Fibroblast of skin of scalp (primary cell): Measurements from ENCODE around the gene BNIPL.
A peak's percentile ranks its signal among the peaks of the same experiment; 100 is the strongest.

Experiments
- DNase-seq: peaks from one replicate; pipeline ENCODE4 v3.0.0-alpha.2; 2013

BNIPL gene

DNA sequence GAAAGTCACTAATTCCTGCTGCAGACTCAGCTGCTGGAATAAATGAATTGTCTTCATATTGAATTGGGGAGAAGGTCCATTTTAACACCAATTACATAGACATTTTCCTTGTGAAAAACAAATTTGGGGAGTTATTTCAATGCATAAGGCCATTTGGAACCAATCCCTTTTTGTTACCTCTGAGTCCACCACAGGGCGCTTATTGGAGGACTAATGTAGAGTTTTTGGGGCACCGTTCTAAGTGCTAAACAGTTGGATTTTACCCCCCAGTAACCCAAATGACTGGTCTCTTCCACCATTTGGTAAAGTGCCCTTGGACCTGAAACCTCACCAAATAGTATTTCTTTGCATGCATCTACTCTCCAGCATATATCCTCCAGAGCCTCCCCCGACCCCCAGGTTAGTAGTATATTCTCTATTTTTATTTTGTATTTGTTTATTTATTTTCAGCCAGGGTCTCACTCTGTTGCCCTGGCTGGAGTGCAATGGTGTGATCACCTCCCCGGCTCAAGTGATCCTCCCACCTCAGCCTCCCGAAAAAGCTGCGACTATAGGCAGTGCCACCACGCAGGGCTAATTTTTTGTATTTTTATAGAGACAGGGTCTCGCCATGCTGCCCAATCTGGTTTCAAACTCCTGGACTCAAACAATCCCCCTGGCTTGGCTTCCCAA is 26.6 kb upstream of the BNIPL start:
- no peak for DNase-seq

DNA sequence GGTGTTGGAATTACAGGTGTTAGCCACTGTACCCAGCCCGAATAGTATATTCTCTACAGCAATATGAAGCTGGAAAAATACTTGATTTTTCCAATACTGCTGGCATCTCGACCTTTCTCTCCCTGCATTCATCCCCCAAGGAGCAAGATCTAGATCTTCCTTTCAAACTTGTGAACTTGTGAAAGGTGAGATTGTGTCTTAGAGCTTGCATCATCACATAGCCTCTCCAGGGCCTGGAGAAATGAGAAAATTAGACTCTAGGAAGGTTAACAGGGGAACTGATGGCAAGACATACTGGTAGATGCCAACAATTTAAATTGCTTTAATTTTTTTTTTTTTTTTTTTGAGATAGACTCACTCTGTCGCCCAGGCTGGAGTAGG is 26.1 kb upstream of the BNIPL start:
- no peak for DNase-seq

DNA sequence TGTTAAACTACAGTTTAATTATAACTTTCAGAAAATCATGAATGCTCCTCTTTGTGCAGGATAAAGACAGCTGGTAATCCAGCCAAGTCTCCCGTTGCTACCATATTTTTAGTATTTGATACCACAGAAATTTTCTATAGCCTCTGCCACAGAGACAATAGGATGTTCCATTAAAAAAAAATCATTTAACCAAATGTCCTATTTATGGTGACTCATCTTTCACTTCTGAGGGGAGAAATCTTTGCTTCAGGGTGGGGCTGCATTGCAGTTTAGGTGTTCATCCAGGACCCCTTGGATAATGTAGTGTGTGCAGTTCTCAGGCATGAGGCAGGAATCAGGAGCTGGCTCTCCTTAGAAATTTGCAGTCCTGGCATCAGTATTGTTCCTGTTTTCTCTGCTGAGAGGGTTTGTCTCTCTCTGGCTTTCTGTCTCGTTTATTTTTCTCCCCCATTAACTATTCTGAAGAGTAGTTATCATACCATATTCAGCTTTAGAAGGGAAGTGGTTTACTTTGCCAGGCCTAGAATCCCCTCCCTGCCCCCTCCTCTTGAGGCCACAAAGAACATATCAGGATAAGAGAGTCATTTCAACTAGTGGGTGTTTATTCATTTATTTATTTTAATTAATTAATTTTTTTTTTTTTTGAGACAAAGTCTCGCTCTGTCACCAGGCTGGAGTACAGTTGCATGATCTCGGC is 25.1 kb upstream of the BNIPL start:
- DNase-seq: no peak

DNA sequence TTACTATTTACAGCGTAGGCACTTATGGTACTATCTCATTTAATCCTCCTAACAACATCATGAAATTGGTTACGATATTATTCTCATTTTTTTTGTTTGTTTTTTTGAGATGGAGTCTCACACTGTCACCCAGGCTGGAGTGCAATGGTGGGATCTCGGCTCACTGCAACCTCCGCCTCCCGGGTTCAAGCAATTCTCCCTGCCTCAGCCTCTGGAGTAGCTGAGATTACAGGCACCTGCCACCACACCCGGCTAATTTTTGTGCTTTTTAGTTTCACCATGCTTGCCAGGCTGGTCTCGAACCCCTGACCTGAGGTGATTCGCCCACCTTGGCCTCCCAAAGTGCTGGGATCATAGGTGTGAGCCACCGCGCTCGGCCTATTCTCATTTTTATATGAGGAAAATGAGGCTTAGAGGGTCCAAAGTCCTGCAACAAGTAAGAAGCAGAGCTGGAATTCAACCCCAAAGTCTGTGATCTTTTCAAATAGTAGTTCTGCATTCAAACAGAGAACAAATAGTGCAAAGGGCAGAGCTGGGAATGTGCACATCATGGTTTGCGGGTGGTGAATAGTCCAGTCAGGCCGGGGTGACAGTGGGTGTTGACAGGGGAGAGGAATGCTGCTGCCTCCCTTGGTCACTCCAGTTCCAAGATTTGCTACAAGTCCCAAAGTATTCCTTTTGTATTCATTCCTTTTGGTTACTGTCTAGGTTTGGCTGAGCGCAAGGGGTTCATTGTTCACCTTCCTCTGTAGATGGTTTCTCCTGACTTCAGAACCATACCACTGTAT is 23.5 kb upstream of the BNIPL start:
- DNase-seq: no peak

DNA sequence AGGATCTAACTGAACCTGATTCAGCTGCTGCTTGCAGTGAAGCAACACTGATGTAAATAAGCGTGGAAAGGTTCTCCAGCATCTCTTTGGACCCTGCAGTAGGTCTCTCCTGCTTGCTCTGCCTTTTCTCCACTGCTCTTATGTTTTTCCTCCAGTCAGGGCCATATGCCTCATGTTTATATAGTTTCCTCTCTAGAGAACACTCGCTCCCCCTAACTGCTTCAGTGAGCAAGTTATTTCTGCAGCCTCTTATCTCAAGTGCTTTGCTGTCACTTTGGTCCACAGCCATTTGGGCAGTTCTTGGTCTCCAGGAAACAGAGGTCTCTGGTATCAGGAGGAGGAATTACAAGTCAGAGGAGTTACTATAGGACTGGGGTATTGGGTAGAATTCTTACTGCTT is 22.9 kb upstream of the BNIPL start:
- peak; percentile 7 for DNase-seq

DNA sequence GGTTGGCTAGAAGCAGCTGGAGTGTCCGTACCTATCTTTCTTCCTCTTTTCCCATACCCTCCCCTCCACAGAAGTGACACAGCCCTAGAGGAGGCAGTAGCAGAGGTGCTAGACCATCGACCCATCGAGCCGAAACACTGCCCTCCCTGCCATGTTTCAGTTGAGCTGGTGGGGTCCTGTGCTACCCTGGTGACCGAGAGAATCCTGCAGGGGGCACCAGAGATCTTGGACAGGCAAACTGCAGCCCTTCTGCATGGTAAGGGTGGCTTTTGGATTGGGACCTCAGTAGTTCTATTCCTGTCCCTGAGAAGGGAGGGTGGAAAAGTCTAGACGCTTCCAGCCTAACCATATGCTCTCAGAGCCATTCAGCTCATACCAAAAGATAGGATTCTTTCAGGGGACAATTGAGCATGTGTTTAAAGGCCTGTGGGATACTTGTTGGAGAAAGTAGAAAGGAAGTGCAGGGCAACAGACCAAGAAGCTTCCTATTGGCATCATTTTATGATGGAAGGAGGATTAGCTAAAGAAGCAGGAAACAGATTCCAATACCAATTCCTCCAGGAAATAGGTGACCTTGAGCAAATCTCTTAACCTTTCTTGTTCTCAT is 11.7 kb upstream of the BNIPL start:
- peak; percentile 66 for DNase-seq

DNA sequence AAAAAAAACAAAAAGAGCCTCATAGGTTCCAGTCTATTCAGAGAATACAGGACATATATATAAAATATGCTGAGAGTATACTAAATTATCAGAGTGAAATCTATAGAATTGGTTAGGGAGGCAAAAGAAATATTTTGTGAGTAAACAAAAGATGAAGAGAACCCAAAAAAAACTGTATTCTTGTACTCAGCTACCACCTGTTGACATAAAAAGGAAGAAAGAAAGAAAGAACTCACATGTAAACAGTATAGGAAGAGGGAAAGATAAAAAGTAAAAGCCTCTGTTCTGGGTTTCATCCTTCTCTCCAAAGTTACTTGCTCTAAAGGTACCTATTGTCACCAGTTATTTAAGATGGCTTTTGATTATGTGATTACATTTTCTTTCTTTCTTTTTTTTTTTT is 9.9 kb upstream of the BNIPL start:
- no peak for DNase-seq

DNA sequence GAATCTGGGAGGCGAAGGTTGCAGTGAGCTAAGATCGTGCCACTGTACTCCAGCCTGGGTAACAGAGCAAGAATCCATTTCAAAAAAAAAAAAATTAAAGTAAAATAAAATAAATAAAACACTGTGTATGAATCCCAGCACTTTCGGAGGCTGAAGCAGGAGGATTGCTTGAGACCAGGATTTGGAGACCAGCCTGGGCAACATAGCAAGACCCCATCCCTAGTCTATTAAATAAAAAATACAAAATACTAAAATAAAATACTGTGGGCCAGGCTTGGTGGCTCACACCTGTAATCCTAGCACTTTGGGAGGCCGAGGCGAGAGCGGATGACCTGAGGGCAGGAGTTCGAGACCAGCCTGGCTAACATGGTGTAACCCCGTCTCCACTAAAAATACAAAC is 4.2 kb upstream of the BNIPL start:
- DNase-seq: no peak

DNA sequence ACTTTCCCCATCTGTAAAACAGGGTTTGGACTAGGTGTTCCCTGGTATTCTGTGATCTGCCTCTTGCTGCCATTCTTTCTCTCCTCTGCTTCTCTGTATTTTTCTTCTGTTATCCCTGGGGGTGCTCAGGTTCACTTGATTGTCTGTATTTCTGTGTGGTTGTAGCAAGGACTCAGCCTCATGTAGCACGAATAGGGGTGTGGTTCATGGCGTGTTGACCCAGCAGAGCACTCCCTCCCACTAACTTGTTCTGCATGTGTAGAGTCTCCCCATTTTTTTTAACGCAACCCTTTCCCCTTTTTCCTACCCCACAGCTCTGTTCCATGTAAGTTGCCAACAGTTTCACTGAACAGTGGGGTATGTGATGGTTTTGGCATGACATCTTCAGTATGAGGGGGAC is 1.2 kb upstream of the BNIPL start:
- DNase-seq: no peak

DNA sequence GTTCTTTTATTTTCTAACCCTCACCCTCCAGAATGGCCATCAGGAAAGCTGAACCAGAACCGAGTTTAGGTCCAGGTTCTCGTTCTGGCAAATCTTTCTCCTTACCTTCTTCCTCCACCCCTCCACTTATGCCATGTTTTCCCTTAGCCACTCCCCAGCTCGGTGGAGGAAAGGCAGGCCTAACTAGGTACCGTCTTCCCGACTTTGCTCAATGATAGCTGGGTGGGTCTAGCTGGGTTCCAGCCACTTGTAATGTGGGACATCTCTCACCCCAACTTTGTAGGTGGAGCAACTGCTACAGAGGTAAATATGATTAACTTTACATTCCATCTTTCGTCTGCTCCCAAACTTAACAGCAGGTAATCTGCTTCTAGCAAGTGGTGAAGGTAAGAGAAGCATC is 646 bp downstream of the BNIPL start:
- no peak for DNase-seq

DNA sequence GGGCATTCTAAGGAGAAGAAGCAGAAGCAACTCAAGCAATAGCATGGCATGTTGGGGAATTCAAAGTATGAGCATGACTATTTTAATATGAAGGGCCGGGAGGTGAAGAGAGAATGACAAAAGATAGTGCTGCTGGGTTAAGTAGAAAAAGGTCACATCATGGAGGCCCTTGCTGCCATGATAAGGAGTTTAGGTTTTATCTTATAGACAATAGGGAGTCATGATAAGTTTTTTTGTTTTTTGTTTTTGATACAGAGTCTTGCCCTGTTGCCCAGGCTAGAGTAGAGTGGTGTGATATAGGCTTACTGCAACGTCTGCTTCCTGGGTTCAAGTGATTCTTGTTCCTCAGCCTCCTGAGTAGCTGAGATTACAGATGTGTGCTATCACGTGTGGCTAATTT is 3.1 kb downstream of the BNIPL start:
- DNase-seq: no peak

DNA sequence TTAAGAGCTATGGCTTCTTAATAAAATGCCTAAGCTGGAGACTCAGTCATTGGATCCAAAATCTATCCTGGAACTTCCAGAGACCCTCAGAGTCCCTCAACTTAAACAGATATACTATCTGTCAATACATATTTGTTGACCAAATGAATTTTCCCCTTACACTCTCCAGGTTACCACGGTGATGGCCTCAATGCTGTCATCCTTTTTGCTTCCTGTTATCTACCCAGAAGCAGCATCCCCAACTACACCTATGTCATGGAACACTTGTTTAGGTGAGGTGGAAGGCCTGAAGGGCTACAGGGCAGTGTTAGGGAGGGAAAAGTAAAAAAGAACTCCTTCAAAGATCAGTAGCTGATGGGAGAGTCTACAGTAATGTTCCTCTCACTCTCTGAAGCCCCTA is 6.8 kb downstream of the BNIPL start:
- no peak for DNase-seq

DNA sequence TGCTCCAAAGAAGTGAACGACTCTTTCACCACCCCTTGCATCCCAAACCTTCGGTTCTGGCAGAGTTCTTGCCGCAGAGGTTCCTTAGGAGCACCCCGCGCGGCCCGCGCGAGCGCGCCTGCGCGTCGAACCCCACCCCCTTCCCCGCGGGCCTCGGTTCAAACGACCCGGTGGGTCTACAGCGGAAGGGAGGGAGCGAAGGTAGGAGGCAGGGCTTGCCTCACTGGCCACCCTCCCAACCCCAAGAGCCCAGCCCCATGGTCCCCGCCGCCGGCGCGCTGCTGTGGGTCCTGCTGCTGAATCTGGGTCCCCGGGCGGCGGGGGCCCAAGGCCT is 11.2 kb downstream of the BNIPL start, which contains the start of gene C1orf56:
Gene C1orf56, plus strand, starts transcription at position 161 of the 334 bp plus-strand sequence. Its CDS starts 97 bp downstream, at position 258.
- peak; percentile 67 for DNase-seq

DNA sequence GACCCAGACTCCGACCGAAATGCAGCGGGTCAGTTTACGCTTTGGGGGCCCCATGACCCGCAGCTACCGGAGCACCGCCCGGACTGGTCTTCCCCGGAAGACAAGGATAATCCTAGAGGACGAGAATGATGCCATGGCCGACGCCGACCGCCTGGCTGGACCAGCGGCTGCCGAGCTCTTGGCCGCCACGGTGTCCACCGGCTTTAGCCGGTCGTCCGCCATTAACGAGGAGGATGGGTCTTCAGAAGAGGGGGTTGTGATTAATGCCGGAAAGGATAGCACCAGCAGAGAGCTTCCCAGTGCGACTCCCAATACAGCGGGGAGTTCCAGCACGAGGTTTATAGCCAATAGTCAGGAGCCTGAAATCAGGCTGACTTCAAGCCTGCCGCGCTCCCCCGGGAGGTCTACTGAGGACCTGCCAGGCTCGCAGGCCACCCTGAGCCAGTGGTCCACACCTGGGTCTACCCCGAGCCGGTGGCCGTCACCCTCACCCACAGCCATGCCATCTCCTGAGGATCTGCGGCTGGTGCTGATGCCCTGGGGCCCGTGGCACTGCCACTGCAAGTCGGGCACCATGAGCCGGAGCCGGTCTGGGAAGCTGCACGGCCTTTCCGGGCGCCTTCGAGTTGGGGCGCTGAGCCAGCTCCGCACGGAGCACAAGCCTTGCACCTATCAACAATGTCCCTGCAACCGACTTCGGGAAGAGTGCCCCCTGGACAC is 11.7 kb downstream of the BNIPL start:
- peak; percentile 66 for DNase-seq

DNA sequence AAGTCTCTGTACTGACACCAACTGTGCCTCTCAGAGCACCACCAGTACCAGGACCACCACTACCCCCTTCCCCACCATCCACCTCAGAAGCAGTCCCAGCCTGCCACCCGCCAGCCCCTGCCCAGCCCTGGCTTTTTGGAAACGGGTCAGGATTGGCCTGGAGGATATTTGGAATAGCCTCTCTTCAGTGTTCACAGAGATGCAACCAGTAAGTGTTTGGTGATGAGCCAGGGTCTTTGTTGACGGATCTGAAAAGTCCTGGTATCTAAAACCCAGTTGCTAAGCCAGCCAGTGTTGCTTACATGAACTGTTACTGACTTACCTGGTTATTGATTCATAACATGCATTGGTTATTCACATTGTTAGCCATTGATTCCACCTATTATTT is 12.3 kb downstream of the BNIPL start:
- DNase-seq: no peak

DNA sequence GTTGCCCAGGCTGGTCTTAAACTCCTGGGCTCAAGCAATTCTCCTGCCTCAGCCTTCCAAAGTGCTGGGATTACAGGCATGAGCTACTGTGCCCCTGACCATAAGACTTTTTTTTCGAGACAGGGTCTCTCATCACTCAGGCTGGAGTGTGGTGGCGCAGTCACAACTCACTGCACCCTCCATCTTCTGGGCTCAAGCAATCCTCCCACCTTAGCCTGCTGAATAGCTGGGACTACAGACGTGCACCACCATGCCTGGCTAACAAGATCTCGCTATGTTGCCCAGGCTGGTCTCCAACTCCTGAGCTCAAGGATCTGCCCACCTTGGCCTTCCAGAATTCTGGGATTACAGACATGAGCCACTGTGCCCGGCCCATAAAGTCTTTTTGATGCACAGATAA is 13.1 kb downstream of the BNIPL start:
- DNase-seq: no peak

DNA sequence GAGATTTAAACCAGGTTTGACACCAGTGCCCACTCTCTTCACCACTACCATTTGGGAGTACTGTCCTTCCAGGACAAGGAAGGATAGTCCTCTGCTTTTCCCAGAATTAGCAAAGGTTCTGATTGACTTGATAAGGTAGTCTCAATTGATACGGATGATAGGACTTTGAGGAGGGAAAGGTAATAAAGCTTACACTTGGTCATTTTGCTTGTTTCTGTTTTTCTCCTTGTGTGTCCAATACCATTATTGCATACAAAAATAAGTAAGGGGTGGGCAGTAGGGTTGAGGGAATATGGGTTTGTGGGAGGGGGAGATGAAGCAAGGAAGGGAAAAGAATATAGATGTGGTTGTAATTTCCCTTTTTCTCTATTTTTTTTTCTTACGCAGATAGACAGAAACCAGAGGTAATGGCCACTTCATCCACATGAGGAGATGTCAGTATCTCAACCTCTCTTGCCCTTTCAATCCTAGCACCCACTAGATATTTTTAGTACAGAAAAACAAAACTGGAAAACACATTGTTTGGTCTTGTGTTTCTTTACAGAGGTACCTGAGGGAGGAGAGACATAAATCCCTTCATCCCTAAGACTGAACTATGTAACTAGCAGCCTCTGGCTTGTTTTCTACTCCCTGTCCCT is 13.8 kb downstream of the BNIPL start:
- DNase-seq: no peak

DNA sequence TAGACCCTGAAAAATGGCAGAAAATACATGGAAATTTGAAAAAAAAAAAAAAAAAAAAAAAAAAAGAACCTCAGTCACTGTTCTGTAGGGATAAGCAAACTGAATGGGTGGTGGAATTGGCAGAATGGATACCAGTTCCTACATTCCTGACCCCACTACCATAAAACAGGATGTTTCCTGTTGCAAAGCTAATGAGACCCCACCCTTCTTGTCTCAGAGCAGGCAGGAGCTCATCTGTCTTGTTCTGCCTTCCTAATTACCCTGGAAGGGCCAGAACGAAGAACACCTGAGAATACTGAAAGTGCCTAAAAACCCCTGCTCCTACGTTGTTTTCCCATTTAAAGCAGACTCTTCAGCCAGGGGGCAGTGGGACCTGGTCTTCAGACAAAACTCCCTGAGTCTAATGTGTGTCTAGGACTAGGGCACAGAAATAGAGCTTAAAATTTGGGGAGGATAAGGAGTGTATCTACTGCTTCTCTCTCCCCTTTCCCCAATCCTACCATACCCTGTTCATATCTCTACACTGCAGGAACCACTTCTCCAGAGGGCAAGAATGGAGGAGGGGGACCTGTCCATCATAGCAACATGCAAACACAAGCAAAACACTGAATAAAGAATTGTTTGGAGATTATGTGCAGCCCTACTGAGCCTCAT is 15.1 kb downstream of the BNIPL start:
- no peak for DNase-seq

DNA sequence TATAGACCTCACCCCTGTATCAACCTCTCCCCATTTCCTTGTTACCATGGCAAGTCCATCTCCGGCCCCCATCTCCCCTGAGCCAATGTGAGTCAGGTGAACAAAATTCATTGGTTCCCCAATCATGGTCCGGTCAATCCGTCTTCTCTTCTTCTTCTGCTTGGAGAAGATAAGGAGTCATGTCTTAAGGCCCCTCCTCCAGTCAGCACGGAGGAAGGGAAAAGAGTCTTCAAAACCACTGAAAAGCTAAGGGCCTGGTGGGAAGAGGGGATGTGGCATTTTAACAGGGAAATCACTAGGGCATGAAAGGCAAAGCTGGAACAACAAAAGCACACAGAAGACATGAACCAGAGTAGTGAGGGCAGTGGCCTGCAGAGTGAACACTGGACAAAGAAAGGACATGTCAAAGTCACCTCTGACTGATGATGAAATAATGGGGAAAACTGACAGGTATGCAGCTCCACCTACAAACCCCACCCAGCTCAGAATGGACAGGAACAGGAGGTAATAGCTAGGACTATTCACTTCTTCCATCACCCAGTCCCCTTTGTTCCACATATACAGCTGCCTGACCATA is 18.7 kb downstream of the BNIPL start:
- DNase-seq: no peak

DNA sequence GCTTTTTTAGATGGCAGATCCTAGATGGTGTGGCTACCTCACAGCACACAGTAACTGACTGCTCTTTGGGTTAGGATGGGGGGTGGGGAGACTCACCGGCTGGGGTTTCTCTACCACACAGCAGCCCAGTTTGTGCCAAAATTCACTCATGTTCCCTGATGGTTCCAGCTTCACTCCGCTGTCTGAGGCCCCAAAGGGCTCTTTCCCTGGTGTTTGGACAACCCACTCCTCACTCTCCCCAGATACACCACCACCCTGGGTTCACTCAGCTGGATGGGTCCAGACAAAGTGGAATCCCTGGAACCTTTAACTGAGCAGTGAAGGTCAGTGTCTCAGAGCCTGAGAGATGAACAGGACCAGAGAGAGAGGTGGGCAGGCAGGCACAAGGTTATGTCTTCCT is 19.2 kb downstream of the BNIPL start:
- no peak for DNase-seq

DNA sequence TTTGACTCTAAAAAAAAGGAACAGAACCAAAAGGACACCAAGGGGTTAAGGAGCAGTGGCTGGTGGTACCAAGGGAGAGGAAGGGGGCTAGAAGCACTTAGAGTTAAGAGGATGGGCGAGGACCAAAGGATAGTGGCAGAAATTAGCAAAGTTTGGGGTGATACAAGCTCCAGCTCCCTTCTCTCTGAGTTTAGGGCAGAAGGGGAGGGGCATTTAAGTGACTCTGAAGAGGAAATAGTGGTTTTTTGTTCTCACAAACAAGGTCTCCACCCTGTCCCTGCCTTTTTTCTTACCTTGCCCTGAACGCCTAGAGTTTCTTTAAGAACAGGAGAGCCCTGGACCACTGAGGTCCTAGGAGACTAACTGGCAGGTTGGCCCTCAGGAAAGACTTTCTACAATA is 19.8 kb downstream of the BNIPL start:
- DNase-seq: no peak
